WI38 (cell line): ENCODE data around the gene MMP25.

Source experiments
- H3K4me3 ChIP-seq: 2 replicates; pipeline ENCODE4 v1.5.1; 2011; ENCODE audit warnings: low read depth, mild to moderate bottlenecking, control low read depth, low read length
- CTCF ChIP-seq: IDR thresholded peaks from 2 replicates; pipeline ENCODE4 v1.5.1; 2012; ENCODE audit warnings: low read depth, mild to moderate bottlenecking, control low read depth, low read length

Gene MMP25

GRCh38 chr16:3022208-3022683 is 24.1 kb upstream of the MMP25 start:
- no peak for TF ChIP-seq CTCF
- peak overlapping the region; percentile 93 for H3K4me3 ChIP-seq

GRCh38 chr16:3022684-3023414 is 23.5 kb upstream of the MMP25 start:
- peak overlapping the region; percentile 93 for H3K4me3 ChIP-seq
- no peak for TF ChIP-seq CTCF

DNA sequence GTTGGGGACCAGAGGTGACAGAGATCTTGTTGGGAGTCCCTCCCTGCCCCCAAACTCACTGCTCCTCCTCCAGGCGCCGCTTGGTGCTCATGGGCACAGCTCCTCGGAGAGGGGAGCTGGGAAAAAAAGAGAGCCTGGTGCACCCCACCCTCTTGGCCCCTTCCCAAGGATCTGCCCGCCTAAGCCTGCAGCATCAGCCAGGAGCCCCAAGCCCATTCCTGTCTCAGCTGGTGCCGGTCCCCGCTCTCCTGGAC is 23.0 kb upstream of the MMP25 start:
- H3K4me3 ChIP-seq, result peak overlapping the region; percentile 93
- TF ChIP-seq CTCF, result no peak

DNA sequence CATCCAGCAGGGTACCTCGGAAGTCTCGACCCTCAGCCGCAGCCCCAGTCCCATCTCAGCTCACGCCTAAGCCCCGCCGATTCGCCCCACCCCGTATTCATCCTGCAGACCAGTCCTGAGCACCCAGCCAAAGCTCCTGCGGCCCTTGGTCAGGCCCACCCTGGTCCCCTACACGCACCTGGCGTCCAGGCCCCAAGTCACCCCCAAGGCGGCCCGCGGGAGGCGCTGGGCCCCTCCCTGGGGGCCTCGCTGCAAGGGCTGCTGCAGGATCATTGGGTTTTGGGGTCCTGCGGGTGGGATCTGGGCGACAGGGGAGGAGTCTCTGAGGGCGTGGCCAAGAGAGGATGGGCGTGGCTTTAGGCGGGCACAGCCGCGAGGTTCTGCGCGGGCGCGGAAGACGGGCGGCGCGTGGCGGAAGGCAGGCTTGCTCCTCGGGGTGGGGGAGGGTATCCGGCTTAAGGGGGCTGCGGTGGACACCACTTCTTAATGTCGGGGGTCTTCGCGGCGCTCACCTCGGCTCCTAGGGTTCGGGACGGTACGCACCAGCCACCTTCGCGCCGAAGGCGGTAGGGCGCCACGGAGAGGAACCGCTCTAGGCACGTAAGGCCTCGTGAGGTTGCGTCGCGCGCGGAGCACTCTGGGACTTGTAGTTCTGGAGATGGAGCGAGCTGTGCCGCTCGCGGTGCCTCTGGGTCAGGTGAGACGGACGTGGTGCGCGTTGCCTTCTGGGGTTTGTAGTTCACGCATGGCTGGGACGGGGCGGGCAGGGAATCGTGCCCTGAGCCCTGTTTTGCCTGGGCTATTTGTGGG is 22.5 kb upstream of the MMP25 start, which contains the start of the genes HCFC1R1 and THOC6:
Gene HCFC1R1, minus strand, starts transcription at position 274 of the 810 bp plus-strand sequence. Its CDS starts 1 bp downstream, at position 273.
Gene THOC6, plus strand, starts transcription at position 367 of the 810 bp plus-strand sequence. Its CDS starts 292 bp downstream, at position 659.
- TF ChIP-seq CTCF, result no peak
- peak within 1 kb of the TSS; percentile 93 for H3K4me3 ChIP-seq

DNA sequence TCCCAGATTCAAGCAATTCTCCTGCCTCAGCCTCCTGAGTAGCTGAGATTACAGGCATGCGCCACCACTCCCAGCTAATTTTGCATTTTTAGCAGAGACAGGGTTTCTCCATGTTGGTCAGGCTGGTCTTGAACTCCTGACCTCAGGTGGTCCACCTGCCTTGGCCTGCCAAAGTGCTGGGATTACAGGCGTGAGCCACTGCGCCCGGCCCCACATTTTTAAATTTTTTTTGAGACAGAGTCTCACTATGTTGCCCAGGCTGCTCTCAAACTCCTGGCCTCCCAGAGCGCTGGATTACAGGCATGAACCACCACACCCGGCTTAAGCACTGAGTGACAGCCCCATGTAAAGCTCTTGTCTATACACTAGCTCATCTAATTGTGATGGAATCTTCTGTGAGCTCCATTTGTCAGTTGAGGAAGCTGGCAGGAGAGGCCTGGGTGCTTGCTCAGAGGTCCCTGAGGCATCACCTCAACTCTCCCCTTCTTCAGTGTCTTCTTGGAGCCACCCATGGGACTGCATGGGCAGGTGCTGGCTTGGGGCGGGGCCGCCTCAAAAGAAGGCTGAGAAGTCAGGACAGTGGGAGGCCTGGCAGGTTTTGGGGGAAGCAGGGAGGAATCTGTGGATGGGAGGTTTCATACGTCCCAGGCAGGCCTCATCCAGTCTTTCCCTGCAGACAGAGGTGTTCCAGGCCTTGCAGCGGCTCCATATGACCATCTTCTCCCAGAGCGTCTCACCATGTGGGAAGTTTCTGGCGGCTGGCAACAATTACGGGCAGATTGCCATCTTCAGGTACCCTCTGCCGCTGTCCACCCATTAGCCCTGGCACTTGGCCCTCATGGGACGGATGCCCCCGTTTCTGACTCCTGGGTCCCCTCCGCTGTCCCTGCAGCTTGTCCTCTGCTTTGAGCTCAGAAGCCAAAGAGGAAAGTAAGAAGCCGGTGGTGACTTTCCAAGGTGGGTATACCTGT is 21.0 kb upstream of the MMP25 start:
- no peak overlapping the region for H3K4me3 ChIP-seq
- no peak for TF ChIP-seq CTCF

DNA sequence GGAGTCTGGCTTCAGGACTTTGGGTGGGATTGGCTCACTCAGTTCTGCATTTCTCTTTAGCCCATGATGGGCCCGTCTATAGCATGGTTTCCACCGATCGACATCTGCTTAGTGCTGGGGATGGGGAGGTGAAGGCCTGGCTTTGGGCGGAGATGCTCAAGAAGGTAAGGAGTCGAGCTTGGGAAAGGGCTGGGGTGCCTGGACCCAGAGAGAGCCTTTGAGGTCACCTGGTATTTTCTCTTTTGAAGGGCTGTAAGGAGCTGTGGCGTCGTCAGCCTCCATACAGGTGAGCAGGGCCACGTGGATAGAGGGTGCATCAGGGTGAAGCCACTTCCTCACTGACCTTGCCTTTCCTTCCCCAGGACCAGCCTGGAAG is 20.4 kb upstream of the MMP25 start:
- TF ChIP-seq CTCF, result no peak
- no peak overlapping the region for H3K4me3 ChIP-seq
